H1 (cell line): ENCODE results near the gene ADGRF5. TPM values are rescaled to one million over a fixed set of nuclear protein-coding genes. Genes with fewer than 3 reads are reported as not detected.

Experiments used
- CTCF ChIA-PET: fragments of 300-600 bp; sonication (Branson Sonifier 250); formaldehyde crosslinking; loops from one replicate; lab custom pipeline; 2021; ENCODE audit not compliant: partially characterized antibody; lab: Charles Lee
- POLR2A ChIA-PET: fragments of 300-600 bp; sonication (Branson Sonifier 250); formaldehyde crosslinking; loops from one replicate; lab custom pipeline; 2021; ENCODE audit warnings: inconsistent platforms; ENCODE audit not compliant: partially characterized antibody; lab: Charles Lee
- DNase-seq, 2 experiments: peaks; one replicate each; pipeline versions ENCODE4 v3.0.0 to v3.0.0-alpha.2; 2010 to 2022; ENCODE audit warnings: low spot score in 2 of 2, low read depth in 1 of 2, mixed read lengths in 1 of 2
- FAIRE-seq: peaks from 2 replicates; lab custom pipeline; 2011; peaks lifted over from hg19 to GRCh38; lab: Jason Lieb, UNC
- H2AFZ ChIP-seq: 2 replicates; pipeline ENCODE4 v1.8.1; 2012; ENCODE audit warnings: low read length, inconsistent platforms
- H2AK5ac ChIP-seq: 2 replicates; pipeline ENCODE4 v1.6.1; 2013; ENCODE audit warnings: low read depth, low read length
- H2BK120ac ChIP-seq: replicated peaks from 2 replicates; pipeline ENCODE3; 2013; ENCODE audit warnings: low read depth, low read length, inconsistent platforms
- H2BK12ac ChIP-seq: 2 replicates; pipeline ENCODE4 v1.6.1; 2013; ENCODE audit warnings: low read depth, low read length
- H2BK15ac ChIP-seq: 2 replicates; pipeline ENCODE4 v1.6.1; 2013; ENCODE audit warnings: low read length
- H2BK20ac ChIP-seq: 2 replicates; pipeline ENCODE4 v1.6.1; 2013; ENCODE audit warnings: low read length
- H2BK5ac ChIP-seq: 2 replicates; pipeline ENCODE4 v1.6.1; 2013; ENCODE audit warnings: low read depth, low read length
- H3K14ac ChIP-seq: 2 replicates; pipeline ENCODE4 v1.6.1; 2013; ENCODE audit warnings: inconsistent platforms; ENCODE audit not compliant: insufficient read length
- H3K18ac ChIP-seq: 2 replicates; pipeline ENCODE4 v1.6.1; 2013; ENCODE audit warnings: low read length; ENCODE audit errors: extremely low read depth
- H3K23ac ChIP-seq: 2 replicates; pipeline ENCODE4 v1.6.1; 2013; ENCODE audit warnings: inconsistent platforms; ENCODE audit not compliant: insufficient read length
- H3K23me2 ChIP-seq: 2 replicates; pipeline ENCODE4 v1.6.1; 2013; ENCODE audit warnings: low read depth, low read length
- H3K27ac ChIP-seq: 2 replicates; pipeline ENCODE4 v1.6.1; 2011; ENCODE audit warnings: low read depth, low read length, inconsistent platforms
- H3K27me3 ChIP-seq, 4 experiments: replicated peaks in 1 of 4; 1 replicate in 1 of 4; 2 replicates in 3 of 4; pipeline versions ENCODE4 v1.6.1 to v1.8.1; 2011 to 2013; ENCODE audit warnings: low read length in 3 of 4, mild to moderate bottlenecking in 3 of 4, inconsistent platforms in 2 of 4, mixed read lengths in 2 of 4, moderate library complexity in 1 of 4; ENCODE audit not compliant: control insufficient read depth in 3 of 4, insufficient read depth in 3 of 4; ENCODE audit errors: extremely low read depth in 1 of 4
- H3K36me3 ChIP-seq, 4 experiments: 2 replicates each; pipeline versions ENCODE4 v1.6.1 to v1.8.1; 2011 to 2013; ENCODE audit warnings: mild to moderate bottlenecking in 4 of 4, low read length in 3 of 4, moderate library complexity in 2 of 4, control low read depth in 1 of 4, inconsistent platforms in 1 of 4; ENCODE audit not compliant: insufficient read depth in 4 of 4, control insufficient read depth in 2 of 4
- H3K4ac ChIP-seq: replicated peaks from 2 replicates; pipeline ENCODE3; 2013; ENCODE audit warnings: low read length, low read depth, mixed read lengths, inconsistent platforms; ENCODE audit not compliant: insufficient read length
- H3K4me1 ChIP-seq, 4 experiments: replicated peaks in 1 of 4; 1 replicate in 1 of 4; 2 replicates in 3 of 4; pipeline versions ENCODE4 v1.6.1 to v1.8.1; 2011 to 2013; ENCODE audit warnings: low read length in 3 of 4, inconsistent platforms in 2 of 4, mixed read lengths in 1 of 4; ENCODE audit not compliant: insufficient read depth in 4 of 4, control insufficient read depth in 3 of 4
- H3K4me2 ChIP-seq, 2 experiments: 2 replicates each; pipeline versions ENCODE4 v1.6.1 to v1.8.1; 2011 to 2013; ENCODE audit warnings: low read depth in 2 of 2, low read length in 2 of 2, control low read depth in 1 of 2, inconsistent platforms in 1 of 2, mild to moderate bottlenecking in 1 of 2; ENCODE audit not compliant: insufficient read depth in 1 of 2
- H3K4me3 ChIP-seq, 4 experiments: fragments of 200-600, 300-600 bp in 1 of 4; sonication (generic), shearing (Covaris generic), sonication (Bioruptor Twin) in 1 of 4; 2 replicates each; pipeline versions ENCODE4 v1.5.1 to v1.8.1; 2011 to 2016; ENCODE audit warnings: low read length in 4 of 4, low read depth in 3 of 4, control low read depth in 2 of 4, inconsistent platforms in 2 of 4, mild to moderate bottlenecking in 2 of 4, mixed read lengths in 1 of 4, moderate library complexity in 1 of 4; ENCODE audit not compliant: insufficient read depth in 2 of 4; ENCODE audit errors: extremely low read depth in 1 of 4
- H3K56ac ChIP-seq: replicated peaks from 2 replicates; pipeline ENCODE3; 2013; ENCODE audit warnings: low read depth, mild to moderate bottlenecking, mixed read lengths, low read length, inconsistent platforms; ENCODE audit not compliant: insufficient read length
- H3K79me1 ChIP-seq: 2 replicates; pipeline ENCODE4 v1.6.1; 2013; ENCODE audit warnings: low read depth, low read length, control low read depth
- H3K79me2 ChIP-seq, 2 experiments: 2 replicates each; pipeline versions ENCODE4 v1.6.1 to v1.8.1; 2012 to 2013; ENCODE audit warnings: low read length in 2 of 2, mild to moderate bottlenecking in 2 of 2, inconsistent platforms in 1 of 2; ENCODE audit not compliant: insufficient read depth in 2 of 2, control insufficient read depth in 1 of 2
- H3K9ac ChIP-seq, 4 experiments: replicated peaks in 1 of 4; 1 replicate in 1 of 4; 2 replicates in 3 of 4; pipeline versions ENCODE4 v1.6.1 to v1.8.1; 2011 to 2013; ENCODE audit warnings: low read depth in 3 of 4, low read length in 3 of 4, control low read depth in 2 of 4, mild to moderate bottlenecking in 2 of 4, moderate library complexity in 2 of 4, inconsistent platforms in 1 of 4; ENCODE audit errors: extremely low read depth in 1 of 4
- H3K9me3 ChIP-seq, 2 experiments: 2 replicates each; pipeline versions ENCODE4 v1.6.1 to v1.8.1; 2012 to 2013; ENCODE audit warnings: mild to moderate bottlenecking in 2 of 2, moderate library complexity in 2 of 2, control low read depth in 1 of 2, inconsistent platforms in 1 of 2, low read depth in 1 of 2, low read length in 1 of 2, mixed read lengths in 1 of 2; ENCODE audit not compliant: insufficient read depth in 2 of 2
- H4K20me1 ChIP-seq, 2 experiments: replicated peaks in 1 of 2; 2 replicates each; pipeline versions ENCODE3 to v1.8.1; 2011 to 2013; ENCODE audit warnings: inconsistent platforms in 2 of 2, low read length in 2 of 2, mild to moderate bottlenecking in 1 of 2; ENCODE audit not compliant: insufficient read depth in 2 of 2, control insufficient read depth in 1 of 2
- H4K5ac ChIP-seq: 2 replicates; pipeline ENCODE4 v1.6.1; 2013; ENCODE audit warnings: low read length, low read depth, mixed read lengths, inconsistent platforms; ENCODE audit not compliant: insufficient read length
- H4K8ac ChIP-seq: 2 replicates; pipeline ENCODE4 v1.8.0; 2013; ENCODE audit warnings: mild to moderate bottlenecking, moderate library complexity, low read length, inconsistent platforms; ENCODE audit not compliant: insufficient read depth; ENCODE audit errors: extremely low read depth
- H4K91ac ChIP-seq: replicated peaks from 2 replicates; pipeline ENCODE3; 2013; ENCODE audit warnings: low read length, mixed read lengths, inconsistent platforms; ENCODE audit not compliant: insufficient read length
- CBX5 ChIP-seq: fragments of 300-800, 300-1000 bp; sonication (generic); IDR thresholded peaks from 2 replicates; pipeline ENCODE4 v1.7.1; 2016; ENCODE audit warnings: antibody characterized with exemption, low read length, low read depth
- CBX8 ChIP-seq: fragments of 300-800, 300-1000 bp; sonication (generic); IDR thresholded peaks from 2 replicates; pipeline ENCODE4 v1.7.1; 2016; ENCODE audit warnings: low read depth, low read length, borderline replicate concordance
- GABPA ChIP-seq: IDR thresholded peaks from 2 replicates; pipeline ENCODE4 v1.6.1; 2011; ENCODE audit warnings: mild to moderate bottlenecking, low read length, moderate library complexity, borderline replicate concordance; ENCODE audit not compliant: insufficient read depth
- HDAC6 ChIP-seq: IDR thresholded peaks from one replicate; pipeline ENCODE4 v1.7.1; 2012; ENCODE audit warnings: low read depth, mild to moderate bottlenecking, inconsistent platforms, low read length, moderate library complexity
- KDM1A ChIP-seq: fragments of 200-600, 300-600 bp; sonication (generic); IDR thresholded peaks from 2 replicates; pipeline ENCODE4 v1.7.1; 2016; ENCODE audit warnings: mild to moderate bottlenecking, low read length, borderline replicate concordance
- MAFK ChIP-seq: IDR thresholded peaks from 2 replicates; pipeline ENCODE4 v1.6.1; 2012; ENCODE audit warnings: low read depth, mild to moderate bottlenecking, improper control_type of control experiment, low read length
- POLR2AphosphoS5 ChIP-seq: IDR thresholded peaks from 2 replicates; pipeline ENCODE4 v1.6.1; 2011; ENCODE audit warnings: low read depth, low read length
- POU5F1 ChIP-seq: IDR thresholded peaks from 2 replicates; pipeline ENCODE4 v1.6.1; 2011; ENCODE audit warnings: low read depth, mild to moderate bottlenecking, low read length, moderate library complexity
- RBBP5 ChIP-seq: IDR thresholded peaks from 2 replicates; pipeline ENCODE4 v1.7.1; 2012; ENCODE audit warnings: low read depth, mild to moderate bottlenecking, inconsistent platforms, low read length, moderate library complexity, borderline replicate concordance
- RXRA ChIP-seq: IDR thresholded peaks from 2 replicates; pipeline ENCODE4 v1.6.1; 2011; ENCODE audit warnings: low read depth, mild to moderate bottlenecking, low read length, moderate library complexity; ENCODE audit not compliant: insufficient read depth
- SAP30 ChIP-seq: fragments of 300-600 bp; sonication (generic); IDR thresholded peaks from 2 replicates; pipeline ENCODE4 v1.7.1; 2012; ENCODE audit warnings: low read length, moderate library complexity, mild to moderate bottlenecking, inconsistent platforms; ENCODE audit not compliant: insufficient read depth, insufficient replicate concordance
- SIRT6 ChIP-seq: IDR thresholded peaks from one replicate; pipeline ENCODE4 v1.7.1; 2012; ENCODE audit warnings: low read length, inconsistent platforms
- SIX5 ChIP-seq: IDR thresholded peaks from 2 replicates; pipeline ENCODE4 v1.6.1; 2011; ENCODE audit warnings: mild to moderate bottlenecking, low read depth, low read length
- WGBS, 2 experiments: shearing (Covaris generic) in 1 of 2; methylation state at CpG; one replicate each; pipeline versions ENCODE4 v1.1.6 to v1.1.7; 2013 to 2015; ENCODE audit warnings: low lambda C conversion rate in 2 of 2, mixed read lengths in 2 of 2, inconsistent platforms in 1 of 2, low coverage in 1 of 2, missing lambda C conversion rate in 1 of 2; ENCODE audit not compliant: insufficient replicate concordance in 2 of 2, insufficient coverage in 1 of 2, insufficient read length in 1 of 2; ENCODE audit errors: extremely low coverage in 1 of 2, missing lambda C conversion rate in 1 of 2; 5-methylcytosine and 5-hydroxymethylcytosine counted together
- polyA plus RNA-seq, 7 experiments: library from polyadenylated mRNA; depleted of rRNA in 3 of 7; stranded (reverse) in 5 of 7; unstranded in 2 of 7; fragments of >200 nt in 5 of 7; fragments of 200-250 nt in 2 of 7; gene quantifications; 1 replicate in 5 of 7; 2 replicates in 1 of 7; 4 replicates in 1 of 7; pipeline versions ENCODE4 v1.2.1 to v1.2.3, GENCODE V29; 2011 to 2013; ENCODE audit warnings: missing spikeins in 2 of 7, mixed read lengths in 2 of 7
- total RNA-seq: library from RNA; stranded (reverse); fragmentation: NEBNext Ultra II Directional; extraction: Animal tissue kit (Norgen Biotek cat#: 25700); gene quantifications from 2 replicates; pipeline ENCODE4 v1.2.1, GENCODE V29; 2021
- TF ChIP-seq, protein P1 (sequence below): IDR thresholded peaks from 2 replicates; pipeline ENCODE4 v1.6.1; 2012; ENCODE audit warnings: inconsistent platforms

The ADGRF5 gene
- total and polyA plus RNA-seq, 2 of the 8 experiments (the other 6 are each of a cell fraction or from before 2014, with no cell fraction given), result 0.06 TPM; not detected in 1

DNA sequence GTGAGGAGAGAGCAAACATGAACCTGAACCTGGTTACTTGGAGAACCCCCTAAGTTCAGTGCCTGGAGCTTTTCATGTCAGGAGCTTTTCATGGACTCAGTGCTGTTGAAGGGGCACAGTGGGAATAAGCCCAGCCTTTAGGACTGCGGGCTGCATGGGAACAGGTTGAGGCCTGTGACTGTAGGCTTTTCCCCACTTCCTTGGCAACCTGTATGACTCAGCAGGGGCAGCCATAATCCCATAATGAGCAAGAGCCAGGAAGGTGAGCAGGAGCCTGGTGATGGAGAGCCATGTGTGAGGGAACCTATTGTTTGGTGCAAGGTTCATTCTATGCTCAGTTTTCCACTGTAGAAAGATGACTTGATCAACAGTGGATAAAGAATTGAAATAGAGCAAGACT, 105.1 kb downstream of the ADGRF5 start:
- H2AFZ ChIP-seq, result no peak overlapping the region
- no peaks in the 10 kb centered on the region for H3K27me3 ChIP-seq
- no peak overlapping the region for H3K4me2 ChIP-seq
- DNase-seq (no peak), FAIRE-seq (no peak)
- no peak overlapping the region for H2BK120ac ChIP-seq
- H3K23ac ChIP-seq, result no peak overlapping the region
- TF ChIP-seq KDM1A, result no peak
- TF ChIP-seq SAP30, result no peak
- TF ChIP-seq RXRA, result no peak
- no peak for TF ChIP-seq HDAC6
- TF ChIP-seq POLR2AphosphoS5, result no peak
- no peak for TF ChIP-seq CBX5
- TF ChIP-seq, protein P1, sequence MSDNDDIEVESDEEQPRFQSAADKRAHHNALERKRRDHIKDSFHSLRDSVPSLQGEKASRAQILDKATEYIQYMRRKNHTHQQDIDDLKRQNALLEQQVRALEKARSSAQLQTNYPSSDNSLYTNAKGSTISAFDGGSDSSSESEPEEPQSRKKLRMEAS, result no peak
- no peak for TF ChIP-seq RBBP5
- no peak for TF ChIP-seq SIRT6
- TF ChIP-seq CBX8, result no peak
- TF ChIP-seq GABPA, result no peak
- no peak for TF ChIP-seq SIX5
- TF ChIP-seq POU5F1, result no peak
- no peak for TF ChIP-seq MAFK
- H3K14ac ChIP-seq, result no peak overlapping the region
- no peaks in the 10 kb centered on the region for H3K4me1 ChIP-seq
- no peak overlapping the region for H3K18ac ChIP-seq
- no peak overlapping the region for H4K8ac ChIP-seq
- no peak overlapping the region for H2BK5ac ChIP-seq
- H3K36me3 ChIP-seq, result no peaks in the 10 kb centered on the region
- ChIA-PET POLR2A (no interaction called here), CTCF (no interaction called here)
- no peaks in the 10 kb centered on the region for H3K79me2 ChIP-seq
- H3K4ac ChIP-seq, result no peak overlapping the region
- no peak overlapping the region for H3K4me3 ChIP-seq
- H2AK5ac ChIP-seq, result no peak overlapping the region
- no peak overlapping the region for H4K91ac ChIP-seq
- H4K5ac ChIP-seq, result no peak overlapping the region
- no peak overlapping the region for H2BK15ac ChIP-seq
- no peaks in the 10 kb centered on the region for H3K79me1 ChIP-seq
- no peak overlapping the region for H2BK20ac ChIP-seq
- H3K27ac ChIP-seq, result no peak overlapping the region
- H3K23me2 ChIP-seq, result peaks cover 3% of the 10 kb centered on the region; the same call in 1 of the 2 replicates
- H3K9ac ChIP-seq, result no peak overlapping the region
- H3K56ac ChIP-seq, result no peak overlapping the region
- WGBS, 2 experiments, result 100% methylated on average over 1 of the region's 1 CpG; no CpG with 5 or more reads in 1 of the 2 experiments
- no peak overlapping the region for H2BK12ac ChIP-seq
- no peaks in the 10 kb centered on the region for H4K20me1 ChIP-seq
- no peaks in the 10 kb centered on the region for H3K9me3 ChIP-seq
